ENCODE results near the gene LAPTM5.

- TF ChIP-seq CTCF (IDR thresholded peaks at IDR 0.05; ENCODE audit: low read depth, low read length), result no peak
- no peak for TF ChIP-seq MYC (IDR thresholded peaks at IDR 0.05; ENCODE audit: low read depth, low read length)
Observed at GRCh38 chr1:30684881-30685795, 72.4 kb downstream of the LAPTM5 start.
